Measurements from ENCODE around the gene KIF1A.
"Not testable (repeated sequence)": the region's sequence is repeated elsewhere in the genome, so short reads cannot be mapped to it uniquely, and the experiment has no call there.

Gene KIF1A

GRCh38 chr2:240714747-240715725 is 105.0 kb downstream of the KIF1A start:
- DNase-seq, result no peak

DNA sequence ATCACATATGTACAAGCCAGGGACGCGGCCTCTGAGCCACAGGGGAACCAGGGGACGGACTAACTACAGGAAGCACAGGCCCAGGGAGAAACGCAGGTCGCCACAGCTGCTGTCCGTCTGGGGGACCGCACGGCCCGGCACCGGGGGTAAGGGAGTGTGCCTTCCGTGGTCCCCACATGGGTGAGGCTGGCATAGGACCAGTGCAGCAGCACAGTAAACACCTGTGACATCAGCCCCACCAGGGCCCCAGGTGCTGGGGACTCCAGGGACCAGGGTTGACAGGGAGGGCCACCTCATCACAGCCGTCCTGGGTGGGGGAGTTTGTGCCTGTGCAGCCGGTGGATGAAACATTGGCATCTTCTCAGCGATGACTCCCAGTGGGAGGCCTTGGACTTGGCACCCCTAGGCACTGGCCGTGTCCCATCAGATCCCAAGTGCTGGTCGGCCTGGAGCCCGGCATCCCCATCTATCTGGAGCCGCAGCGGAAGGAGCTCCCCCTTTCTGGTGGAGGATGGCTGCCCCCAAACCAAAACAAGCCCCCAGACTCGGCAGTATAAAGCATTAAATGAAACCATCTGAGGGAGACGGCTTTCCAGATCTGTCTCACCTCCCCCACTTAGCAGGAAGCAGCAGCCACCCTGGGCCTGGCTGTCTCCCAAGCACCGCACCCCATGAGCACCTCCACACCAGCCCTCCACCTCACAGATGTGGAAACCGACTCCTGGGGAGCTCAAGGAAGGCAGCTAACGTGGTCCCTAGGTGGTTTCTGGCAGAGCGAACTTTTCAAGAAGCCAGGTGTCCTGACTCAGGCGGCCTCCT is 105.9 kb downstream of the KIF1A start:
- DNase-seq, result no peak

DNA sequence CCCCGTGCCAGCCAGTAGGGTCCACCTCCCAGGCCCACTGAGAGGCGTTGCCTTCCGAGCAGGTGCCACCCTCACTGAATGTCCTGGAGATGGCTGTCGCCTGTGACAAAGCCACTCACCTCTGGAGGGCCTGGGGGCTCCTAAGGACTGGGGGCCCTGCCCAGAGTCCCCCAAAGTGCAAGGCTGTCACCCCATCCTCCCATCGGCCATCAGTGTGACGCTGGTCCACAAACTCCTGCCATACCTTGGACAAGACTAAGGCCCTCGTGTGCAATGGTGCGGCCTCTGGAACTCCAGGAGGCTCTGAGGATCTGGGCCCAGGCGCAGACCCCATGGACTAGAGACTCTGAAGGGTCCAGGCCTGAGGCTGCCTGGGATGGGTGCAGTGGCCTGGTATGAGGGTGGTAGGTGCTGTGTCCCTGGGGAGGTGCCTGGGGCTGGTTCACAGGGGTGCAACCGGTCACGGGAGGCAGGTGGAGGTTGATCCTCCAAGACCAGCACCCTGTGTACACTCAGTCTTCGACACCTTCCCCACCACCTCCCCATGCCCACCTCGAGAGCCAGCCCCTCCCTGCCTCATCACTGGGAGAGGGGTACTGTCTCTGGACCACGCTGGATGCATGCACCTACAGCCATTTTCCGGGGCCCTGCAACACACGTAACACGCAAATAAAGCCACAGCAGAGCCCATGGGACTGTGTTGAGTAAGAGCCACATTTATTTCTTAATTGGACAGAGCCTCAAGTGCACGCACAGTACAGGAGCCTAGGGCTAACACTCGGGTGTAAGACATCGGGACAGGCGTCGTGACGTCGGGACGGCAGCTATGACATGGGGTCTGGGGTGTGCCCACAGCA is 106.7 kb downstream of the KIF1A start:
- peak; percentile 23 for DNase-seq

DNA sequence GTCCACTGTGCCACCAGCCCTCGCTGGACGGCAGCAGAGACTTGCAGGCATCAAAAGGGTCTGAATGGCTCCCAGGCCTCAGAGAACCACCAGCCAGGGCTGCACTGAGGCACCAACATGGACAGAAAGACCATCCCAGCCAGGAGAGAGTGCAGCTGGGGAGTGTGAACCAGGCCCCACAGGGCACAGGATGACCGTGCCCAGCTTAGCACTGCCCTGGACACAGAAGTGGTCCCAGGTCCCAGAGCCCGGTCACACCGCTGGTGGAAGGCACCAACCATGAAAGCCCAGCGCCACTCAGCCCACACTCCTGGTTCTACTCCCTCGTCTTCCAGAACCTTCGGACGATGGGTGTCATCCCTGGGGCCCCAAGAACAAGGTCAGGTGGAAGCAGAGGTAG is 107.9 kb downstream of the KIF1A start:
- DNase-seq, result no peak

DNA sequence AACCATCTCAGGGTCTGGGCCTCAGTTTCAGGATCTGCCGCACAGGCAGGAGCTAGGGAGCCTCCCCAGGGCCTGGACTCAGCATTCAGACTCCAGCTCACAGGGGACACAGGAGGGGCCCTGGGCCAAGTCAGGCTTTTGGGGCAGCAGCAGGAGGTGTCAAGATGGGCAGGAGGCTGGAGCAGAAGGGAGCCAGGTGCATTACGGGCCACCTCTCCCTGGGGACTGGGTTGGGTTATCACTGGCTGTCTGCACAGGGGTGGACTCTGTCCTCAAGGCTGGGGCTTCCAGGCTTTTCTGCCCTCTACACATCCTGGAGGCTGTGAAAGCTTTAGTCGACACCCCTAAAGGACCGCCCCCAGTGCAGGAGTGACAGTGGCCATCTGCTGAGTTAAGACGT is 108.3 kb downstream of the KIF1A start:
- no peak for DNase-seq

- DNase-seq, result no peak
These were observed 108.7 kb downstream of the KIF1A start for GRCh38 chr2:240711296-240711695.

DNA sequence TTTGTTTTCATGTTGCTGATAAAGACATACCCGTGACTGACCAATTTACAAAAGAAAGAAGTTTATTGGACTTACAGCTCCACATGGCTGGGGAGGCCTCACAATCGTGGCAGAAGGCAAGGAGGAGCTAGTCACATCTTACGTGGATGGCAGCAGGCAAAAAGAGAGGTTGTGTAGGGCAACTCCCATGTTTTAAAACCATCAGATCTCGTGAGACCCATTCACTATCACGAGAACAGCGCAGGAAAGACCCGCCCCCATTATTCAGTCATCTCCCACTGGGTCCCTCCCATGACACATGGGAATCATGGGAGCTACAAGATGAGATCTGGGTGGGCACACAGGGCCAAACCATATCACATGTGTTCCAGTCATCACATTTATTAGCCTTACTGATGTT is 111.6 kb downstream of the KIF1A start:
- DNase-seq, result no peak

GRCh38 chr2:240707821-240708220 is 112.2 kb downstream of the KIF1A start:
- no peak for DNase-seq

DNA sequence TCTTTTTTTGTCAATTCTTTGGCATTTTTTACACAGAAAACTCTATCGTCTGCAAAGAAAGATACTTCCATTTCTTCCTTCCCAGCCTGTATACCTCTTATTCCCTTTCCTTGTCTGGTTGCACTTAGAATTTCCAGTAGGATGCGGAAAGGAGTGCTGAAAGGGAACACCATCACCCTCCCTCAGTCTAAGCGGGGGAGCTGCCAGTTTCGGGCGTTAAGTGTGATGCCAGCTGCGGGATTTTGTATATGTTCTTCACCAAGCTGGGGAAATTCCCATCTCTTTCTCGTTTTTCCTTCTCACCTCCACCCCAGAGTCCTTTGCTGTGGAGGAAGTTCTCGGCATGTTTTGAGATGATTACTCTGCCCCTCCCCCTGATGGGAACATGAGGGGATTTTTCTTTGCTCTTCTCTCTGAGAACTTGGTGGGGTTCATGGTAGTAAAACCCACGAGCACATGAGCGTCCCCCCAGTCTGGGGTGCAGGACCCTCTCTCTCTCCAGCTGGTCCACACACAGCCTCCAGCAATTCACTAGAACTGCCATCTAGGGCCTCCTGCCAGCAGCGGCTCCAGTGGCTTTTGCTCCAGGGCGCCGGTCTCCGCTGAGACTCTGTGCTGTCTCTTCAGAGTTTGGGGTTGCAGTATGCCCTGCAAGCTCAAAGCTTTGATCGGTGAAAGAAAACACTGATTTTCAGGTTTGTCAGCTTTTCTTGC is 112.8 kb downstream of the KIF1A start:
- DNase-seq, result no peak

DNA sequence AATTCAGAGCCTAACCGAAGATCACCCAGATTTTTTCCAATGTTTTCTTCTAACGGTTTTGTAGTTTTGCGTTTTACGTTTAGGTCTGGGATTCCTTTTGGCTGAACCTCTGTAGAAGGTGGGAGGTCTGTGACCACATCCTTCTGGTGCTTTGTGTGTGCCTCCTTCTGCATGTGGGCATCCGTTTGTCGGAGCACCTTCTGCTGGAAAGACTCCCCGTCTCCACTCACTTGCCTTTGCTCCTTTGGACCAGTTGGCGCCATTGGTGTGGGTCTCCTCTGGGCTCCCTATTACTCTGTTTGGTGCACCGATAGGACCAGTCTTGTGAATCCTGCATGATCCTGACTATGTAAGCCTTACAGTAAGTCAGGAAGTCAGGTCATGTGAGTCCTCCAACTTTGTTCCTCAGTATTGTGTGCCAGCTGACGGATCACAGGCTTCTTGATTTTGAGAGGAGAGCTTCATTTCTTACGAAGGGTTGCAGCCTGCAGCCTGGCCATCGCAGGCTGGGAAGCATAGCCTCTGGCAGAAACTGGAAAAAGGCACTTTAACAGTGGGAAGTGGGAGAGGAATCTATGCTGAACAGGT is 114.7 kb downstream of the KIF1A start:
- DNase-seq, result no peak

DNA sequence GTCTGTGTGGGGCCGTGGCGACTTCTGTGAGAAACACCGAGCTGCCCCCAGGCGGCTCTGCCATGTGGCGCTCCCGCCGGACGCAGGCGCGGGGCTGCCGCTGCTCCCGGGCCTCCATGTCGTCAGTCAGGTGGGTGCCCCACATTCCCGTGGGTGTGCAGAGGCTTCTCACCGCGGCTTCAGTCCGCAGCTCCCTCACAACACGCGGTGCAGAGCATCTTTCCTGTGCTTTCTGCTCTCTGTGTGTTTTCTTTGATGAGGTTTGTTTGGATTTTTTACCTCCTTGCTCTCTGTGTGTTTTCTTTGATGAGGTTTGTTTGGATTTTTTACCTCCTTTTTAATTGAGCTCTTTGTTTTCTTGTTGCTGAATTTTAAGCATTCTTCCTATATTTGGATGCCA is 115.4 kb downstream of the KIF1A start:
- no peak for DNase-seq

- no peak for DNase-seq
These were observed 116.3 kb downstream of the KIF1A start for GRCh38 chr2:240703417-240704341.

- DNase-seq, result no peak
These were observed 117.4 kb downstream of the KIF1A start for GRCh38 chr2:240702640-240703011.

DNA sequence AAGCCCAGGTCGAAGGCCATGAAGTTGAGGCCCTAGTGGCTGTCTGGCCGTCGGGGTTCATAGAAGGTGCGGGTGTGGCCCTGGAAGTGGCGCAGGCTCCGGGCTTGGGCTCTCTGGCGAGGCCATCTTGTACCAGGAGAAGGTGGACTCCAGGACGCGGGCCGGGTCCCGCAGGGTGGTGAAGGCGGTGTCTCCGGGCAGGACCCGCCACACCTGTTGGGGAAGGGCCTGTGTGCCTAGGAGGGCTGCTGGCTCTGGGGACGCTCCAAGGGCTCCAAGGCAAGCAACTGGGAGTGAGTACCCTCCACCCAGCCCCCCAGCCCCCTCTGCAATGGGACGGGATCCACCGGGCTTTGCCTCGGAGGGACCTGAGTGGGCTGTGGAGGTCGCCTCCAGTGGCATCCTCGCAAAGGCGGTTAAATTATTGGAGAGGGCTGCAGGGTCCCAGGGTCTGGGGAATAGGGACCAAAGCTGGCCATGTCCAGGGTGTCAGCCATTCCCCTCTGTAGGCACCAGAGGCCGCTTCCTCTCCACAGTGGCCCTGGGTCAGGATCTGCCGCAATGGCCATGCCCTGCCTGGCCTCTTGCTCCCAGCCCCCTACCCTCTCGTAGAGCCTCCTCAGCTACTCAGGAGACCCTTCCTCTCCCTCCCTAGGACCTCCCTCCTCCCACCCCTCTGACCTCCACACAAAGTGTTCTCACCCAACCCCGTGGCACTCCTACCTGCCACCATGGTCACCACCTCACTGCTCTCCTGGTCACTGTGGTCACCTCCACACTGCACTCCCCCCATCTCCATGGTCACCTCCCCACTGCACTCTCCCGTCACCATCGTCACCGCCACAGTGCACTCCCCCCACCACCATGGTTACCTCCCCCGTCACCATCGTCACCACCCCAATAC is 118.0 kb downstream of the KIF1A start:
- no peak for DNase-seq

DNA sequence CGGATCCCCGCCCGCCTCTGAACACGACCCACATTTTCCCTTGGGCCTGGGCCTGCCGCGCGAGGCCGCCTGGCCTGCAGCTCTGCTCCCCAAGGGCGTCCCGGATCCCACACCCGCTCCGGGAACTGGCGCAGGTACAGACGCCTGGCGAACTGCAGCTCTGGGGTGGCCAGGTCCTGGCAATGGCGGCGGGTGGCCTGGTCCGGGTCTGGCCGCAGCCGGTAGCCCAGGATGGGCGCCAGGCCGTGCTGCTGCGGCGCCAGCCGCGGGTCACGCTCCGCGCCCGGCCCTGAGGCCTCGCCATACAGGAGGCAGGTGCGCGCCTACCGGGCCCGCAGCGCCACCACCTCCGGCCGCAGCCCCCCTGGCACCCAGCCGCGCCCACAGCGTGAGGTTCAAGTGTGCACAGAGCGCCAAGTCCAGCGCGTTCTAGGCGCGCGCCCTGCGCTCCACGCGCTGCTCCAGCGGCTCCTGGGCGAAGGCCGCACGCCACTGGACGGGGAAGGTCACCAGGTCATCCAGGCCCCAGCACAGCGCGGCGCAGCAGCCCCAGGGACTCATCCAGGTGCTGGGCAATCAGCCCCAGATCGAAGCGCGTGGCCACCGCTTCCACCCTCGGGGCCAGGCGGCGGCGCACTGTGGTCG is 118.8 kb downstream of the KIF1A start:
- no peak for DNase-seq

GRCh38 chr2:240700616-240701015 is 119.4 kb downstream of the KIF1A start:
- DNase-seq, result not testable (repeated sequence)

GRCh38 chr2:240699835-240700234 is 120.2 kb downstream of the KIF1A start:
- DNase-seq, result not testable (repeated sequence)

DNA sequence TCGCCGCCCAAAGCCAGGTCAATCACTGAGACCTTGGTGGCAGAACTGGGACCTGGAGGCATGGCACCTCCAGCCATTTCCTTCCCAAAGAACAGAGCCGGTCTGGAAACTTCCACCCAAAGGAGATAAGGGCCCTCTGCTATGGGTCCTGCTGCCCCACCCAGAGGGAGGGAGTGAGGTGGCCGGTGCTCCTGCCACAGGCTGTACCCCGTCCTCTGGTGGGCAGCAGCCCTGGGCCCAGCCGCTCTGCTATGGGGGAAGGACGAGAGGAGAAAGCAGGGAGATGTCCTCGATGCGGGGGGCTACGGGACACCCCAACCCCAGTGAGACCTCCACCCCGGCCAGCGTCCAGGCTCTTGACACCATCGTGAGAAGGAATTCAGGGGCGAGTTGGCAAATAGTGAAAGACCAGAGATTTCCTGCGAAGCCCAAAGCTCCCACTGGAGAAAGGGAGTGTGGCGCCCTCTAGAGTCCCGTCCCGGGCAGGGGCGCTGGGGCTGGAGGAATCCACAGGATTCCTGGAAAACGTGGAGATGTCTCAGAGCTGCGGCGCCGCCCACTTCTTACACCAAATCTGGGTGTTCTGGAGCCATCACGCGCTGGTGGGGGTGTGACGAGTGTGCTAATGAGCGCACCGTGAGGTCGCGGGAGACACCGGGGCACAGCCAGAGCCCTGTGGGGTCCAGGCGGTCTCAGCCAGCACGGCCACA is 121.0 kb downstream of the KIF1A start:
- not testable (repeated sequence) for DNase-seq

All from NCI-H1436 treated with DMSO at 0.1 percent for 48 hours (cell line).